ENCODE results near the gene SDK2.
"Not testable (repeated sequence)": the region's sequence is repeated elsewhere in the genome, so short reads cannot be mapped to it uniquely, and the experiment has no call there.

SDK2 gene

GRCh38 chr17:73315471-73315870 is 328.8 kb downstream of the SDK2 start:
- no peak for DNase-seq (ENCODE audit: extremely low read depth in 1 of 2, low read depth in 1 of 2)

GRCh38 chr17:73313526-73314127 is 330.6 kb downstream of the SDK2 start:
- DNase-seq (ENCODE audit: extremely low read depth in 1 of 2, low read depth in 1 of 2): no peak

- DNase-seq (ENCODE audit: extremely low read depth in 1 of 2, low read depth in 1 of 2): not testable (repeated sequence)
Measured at GRCh38 chr17:73312887-73313286, 331.4 kb downstream of the SDK2 start.

DNA sequence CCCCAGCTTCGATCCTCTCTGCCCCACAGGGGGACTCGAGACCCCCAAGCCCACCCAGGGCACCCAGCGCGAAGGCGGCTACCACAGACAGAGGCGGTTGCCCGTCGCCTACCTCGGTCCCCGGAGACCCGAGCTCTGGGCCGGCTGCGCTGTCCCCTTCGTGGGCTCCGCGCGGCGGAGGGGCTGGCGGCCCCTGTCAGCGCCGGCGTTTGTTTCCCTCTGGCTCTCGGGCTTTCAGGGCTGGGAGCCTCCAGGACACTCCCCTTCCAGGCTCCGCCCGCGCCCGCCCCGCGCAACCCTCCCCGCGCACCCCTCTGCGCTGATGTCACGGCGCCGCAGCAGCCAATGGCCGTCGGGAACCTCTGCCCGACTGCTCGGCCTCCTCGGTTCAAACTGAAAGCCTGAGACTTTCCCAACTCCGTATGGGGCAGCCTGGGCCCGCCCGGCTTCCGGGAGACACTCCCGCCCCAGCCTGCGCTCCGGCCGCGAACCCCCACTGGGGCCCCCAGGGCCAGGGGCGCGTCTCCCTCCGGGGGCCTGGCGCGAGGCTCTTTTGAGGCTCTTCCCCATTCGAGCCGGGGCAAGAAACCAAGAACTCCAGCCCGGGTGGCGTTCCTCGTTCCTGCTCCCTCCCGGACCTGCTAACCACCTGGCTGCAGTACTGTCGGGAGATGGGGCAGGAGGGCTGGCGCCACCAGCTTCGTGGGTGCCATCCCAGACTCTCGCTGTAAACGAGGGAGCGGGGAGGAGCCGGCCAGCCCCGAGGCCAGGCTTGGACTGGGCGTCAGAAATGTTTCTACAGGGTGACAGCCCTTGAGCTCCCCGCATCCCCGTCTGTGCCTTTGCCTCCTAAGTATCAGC is 332.2 kb downstream of the SDK2 start, which contains the start of gene CDC42EP4:
Gene CDC42EP4, minus strand, starts transcription at position 221 of the 861 bp plus-strand sequence. CDS start 25,501 bp downstream, outside the sequence.
- peak; percentile 74 to 77 for DNase-seq (ENCODE audit: extremely low read depth in 1 of 2, low read depth in 1 of 2)

DNA sequence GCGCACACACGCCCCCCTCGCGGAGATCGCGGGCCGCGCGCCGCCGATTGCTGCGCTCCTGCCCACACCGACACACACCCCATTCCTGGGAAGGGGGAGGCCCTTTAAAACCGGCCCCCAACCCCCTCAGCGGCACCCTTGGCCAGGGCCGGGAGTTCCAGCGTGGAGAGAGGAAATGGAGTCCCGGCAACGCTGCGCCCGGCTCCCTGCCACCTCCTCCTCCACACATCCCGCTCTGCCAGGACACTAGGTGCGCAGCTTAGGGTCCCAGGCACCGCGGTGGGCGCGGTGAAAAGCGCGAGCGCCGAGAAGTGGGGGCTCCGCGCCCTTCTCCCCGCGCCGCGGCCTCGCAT is 332.8 kb downstream of the SDK2 start:
- no peak for DNase-seq (ENCODE audit: extremely low read depth in 1 of 2, low read depth in 1 of 2)

- no peak for DNase-seq (ENCODE audit: extremely low read depth in 1 of 2, low read depth in 1 of 2)
Measured at GRCh38 chr17:73309727-73310596, 334.3 kb downstream of the SDK2 start.

- DNase-seq (ENCODE audit: extremely low read depth in 1 of 2, low read depth in 1 of 2): not testable (repeated sequence)
Measured at GRCh38 chr17:73308959-73309358, 335.3 kb downstream of the SDK2 start.

DNA sequence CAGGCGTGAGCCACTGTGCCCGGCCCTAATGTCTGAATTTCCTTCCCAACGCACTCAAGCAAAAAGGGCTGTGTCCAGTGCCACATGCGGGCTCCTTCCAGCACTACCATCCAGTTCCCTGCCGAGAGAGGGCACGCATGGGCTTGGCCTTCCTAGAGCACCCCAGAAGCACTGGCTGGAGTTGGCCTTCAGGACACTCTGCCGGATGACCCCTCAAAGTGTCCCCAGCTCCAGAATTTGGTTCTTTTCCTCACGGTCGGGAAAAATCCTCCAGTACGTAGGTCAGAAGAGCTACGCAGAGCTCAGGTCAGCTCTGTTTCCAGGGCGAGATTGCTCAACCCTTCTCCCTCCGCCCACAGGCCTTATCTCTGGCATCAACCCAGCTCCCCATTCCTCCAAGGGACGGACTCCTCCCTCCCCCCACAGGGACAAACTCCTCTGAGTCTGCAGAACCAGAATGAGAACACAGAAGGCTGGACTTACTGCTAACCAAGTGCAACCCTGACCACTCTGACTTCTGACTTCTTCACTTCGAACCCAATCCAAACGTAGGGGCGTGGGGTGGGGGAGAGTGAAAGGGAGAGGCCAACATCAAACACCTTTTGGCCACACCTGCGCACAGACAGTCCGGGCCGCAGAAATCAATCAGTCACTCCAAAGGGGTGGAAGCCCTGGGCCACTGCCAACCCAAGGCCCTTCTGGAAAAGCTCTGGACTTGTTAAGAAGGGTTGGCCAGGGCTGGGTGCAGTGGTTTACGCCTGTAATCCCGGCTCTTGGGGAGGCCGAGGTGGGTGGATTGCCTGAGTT is 336.0 kb downstream of the SDK2 start:
- DNase-seq (ENCODE audit: extremely low read depth in 1 of 2, low read depth in 1 of 2): no peak

DNA sequence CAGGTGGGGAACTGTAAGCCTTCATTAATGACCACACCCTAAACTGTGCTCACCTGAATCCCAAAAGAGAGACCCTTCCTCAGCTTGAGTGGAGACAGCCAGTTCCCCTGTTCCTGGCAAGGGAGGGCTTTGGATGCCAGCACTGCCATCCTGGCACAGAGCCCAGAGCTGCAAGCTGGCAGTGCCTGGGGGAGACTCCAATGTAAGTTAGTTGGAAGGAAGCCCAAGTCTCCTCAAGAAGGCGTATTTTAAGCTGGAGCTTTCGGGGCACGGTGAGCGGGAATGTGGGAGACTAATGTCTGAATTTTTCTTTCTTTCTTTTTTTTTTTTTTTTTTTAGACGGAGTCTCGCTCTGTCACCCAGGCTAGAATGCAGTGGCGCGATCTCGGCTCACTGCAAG is 337.1 kb downstream of the SDK2 start:
- DNase-seq (ENCODE audit: extremely low read depth in 1 of 2, low read depth in 1 of 2): no peak

- no peak for DNase-seq (ENCODE audit: extremely low read depth in 1 of 2, low read depth in 1 of 2)
Measured at GRCh38 chr17:73305845-73306836, 338.1 kb downstream of the SDK2 start.

DNA sequence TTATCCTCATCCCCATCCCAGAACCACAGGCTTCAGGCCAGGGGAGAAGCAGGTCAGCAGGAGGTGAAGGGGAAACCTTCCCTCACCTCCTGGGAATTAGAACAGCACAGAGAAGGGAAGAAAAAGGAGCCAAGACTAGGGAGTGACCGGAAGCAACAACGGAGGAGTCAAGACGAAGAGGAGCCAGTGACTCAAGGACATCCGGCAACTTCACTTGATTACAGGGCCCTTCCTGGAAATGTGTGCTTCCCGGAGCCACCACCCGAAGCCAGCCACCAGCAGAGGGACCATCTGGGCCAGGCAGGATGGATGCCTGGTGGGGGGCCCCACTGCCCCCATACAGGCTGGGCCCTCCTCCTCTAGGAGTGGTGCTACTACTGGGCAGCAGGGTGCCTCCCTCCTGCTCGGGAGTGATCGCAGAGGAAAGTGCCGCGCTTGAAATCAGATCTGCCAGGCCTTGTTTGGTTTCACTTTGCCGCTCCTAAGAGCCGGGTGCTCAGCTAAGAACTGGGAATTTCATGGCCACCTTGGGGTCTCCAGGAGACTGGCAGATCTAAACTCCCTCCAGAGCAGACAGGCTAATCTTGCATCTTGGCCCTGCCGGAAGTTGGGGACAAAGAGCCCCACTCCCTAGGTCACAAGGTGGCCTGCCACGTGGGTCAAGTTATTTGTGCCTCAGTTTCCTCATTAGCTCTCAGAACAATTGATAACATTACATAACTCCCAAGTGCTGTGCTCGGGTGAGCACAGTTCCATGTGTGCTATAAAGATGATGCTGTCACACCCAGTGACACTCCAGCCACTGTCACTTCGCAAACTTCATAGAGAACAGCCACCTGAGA is 339.1 kb downstream of the SDK2 start:
- no peak for DNase-seq (ENCODE audit: extremely low read depth in 1 of 2, low read depth in 1 of 2)

GRCh38 chr17:73304438-73304837 is 339.8 kb downstream of the SDK2 start:
- DNase-seq (ENCODE audit: extremely low read depth in 1 of 2, low read depth in 1 of 2): no peak

DNA sequence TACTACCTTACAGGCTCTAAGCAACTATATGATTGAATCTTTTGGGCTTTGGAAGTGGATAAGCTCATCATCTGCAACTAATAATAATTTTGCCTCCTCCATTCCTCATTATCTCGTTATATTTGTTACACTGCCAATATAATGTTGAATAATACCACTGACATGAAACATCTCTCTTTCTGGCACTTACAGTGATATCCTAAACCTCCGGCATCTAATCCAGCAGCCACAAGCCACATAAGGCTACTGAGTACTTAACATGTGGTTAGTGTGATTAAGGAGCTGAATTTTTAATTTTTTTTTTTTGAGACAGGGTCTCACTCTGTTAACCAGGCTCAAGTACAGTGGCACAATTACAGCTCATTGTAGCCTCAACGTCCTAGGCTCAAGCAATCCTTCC is 342.1 kb downstream of the SDK2 start:
- no peak for DNase-seq (ENCODE audit: extremely low read depth in 1 of 2, low read depth in 1 of 2)

GRCh38 chr17:73301369-73301768 is 342.9 kb downstream of the SDK2 start:
- no peak for DNase-seq (ENCODE audit: extremely low read depth in 1 of 2, low read depth in 1 of 2)

- no peak for DNase-seq (ENCODE audit: extremely low read depth in 1 of 2, low read depth in 1 of 2)
Measured at GRCh38 chr17:73300392-73300791, 343.9 kb downstream of the SDK2 start.

- DNase-seq (ENCODE audit: extremely low read depth in 1 of 2, low read depth in 1 of 2): no peak
Measured at GRCh38 chr17:73297934-73298861, 346.0 kb downstream of the SDK2 start.

DNA sequence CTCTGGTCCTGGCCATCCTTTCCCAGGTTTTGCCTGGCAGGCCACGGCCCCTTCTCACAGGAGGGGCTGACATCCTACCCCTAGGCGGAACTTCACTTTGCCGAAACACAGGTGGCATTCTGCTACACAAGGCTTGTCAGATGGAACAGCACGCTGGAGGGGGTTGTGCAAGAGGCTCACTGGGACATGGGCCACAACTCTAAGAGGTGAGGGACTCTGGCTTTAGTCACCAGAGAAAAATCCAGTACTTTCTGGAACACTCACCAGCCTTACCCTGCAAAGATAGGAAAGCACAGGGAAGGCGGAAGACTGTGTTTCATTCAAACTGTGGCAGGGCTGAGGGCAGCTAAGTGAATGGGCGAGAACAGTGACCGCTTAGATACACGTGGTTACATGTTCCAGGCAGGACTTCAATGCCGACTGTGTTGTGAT is 350.7 kb downstream of the SDK2 start:
- no peak for DNase-seq (ENCODE audit: extremely low read depth in 1 of 2, low read depth in 1 of 2)

Measured in stimulated activated CD8-positive, alpha-beta memory T cell treated with anti-CD3 and anti-CD28 coated beads, Interleukin-7, amount 100 ng/mL, for 48 hours (primary cell).